Ammon's horn (tissue), 1 donor: Measurements from ENCODE around the gene ZCCHC10.
"Not testable (repeated sequence)": the region's sequence is repeated elsewhere in the genome, so short reads cannot be mapped to it uniquely, and the experiment has no call there.

Experiments
- DNase-seq: peaks from one replicate; pipeline ENCODE4 v3.0.0-alpha.2; 2016; ENCODE audit warnings: low spot score

Gene ZCCHC10

GRCh38 chr5:133025804-133026663 is at the start of gene ZCCHC10:
TSS of gene ZCCHC10 (minus strand) at chr5:133026549. CDS start at chr5:133026537, 12 bp downstream.
- DNase-seq: peak; percentile 95

- no peak for DNase-seq
Observed at GRCh38 chr5:133075572-133076536, 49.5 kb upstream of the ZCCHC10 start.

GRCh38 chr5:133072021-133072420 is 45.7 kb upstream of the ZCCHC10 start:
- DNase-seq: no peak

- DNase-seq: no peak
Observed at GRCh38 chr5:133066045-133066444, 39.7 kb upstream of the ZCCHC10 start.

- no peak for DNase-seq
Observed at GRCh38 chr5:133065471-133065870, 39.1 kb upstream of the ZCCHC10 start.

- no peak for DNase-seq
Observed at GRCh38 chr5:133063965-133064364, 37.6 kb upstream of the ZCCHC10 start.

GRCh38 chr5:133062276-133062675 is 35.9 kb upstream of the ZCCHC10 start:
- DNase-seq: no peak

GRCh38 chr5:133059621-133060020 is 33.3 kb upstream of the ZCCHC10 start:
- DNase-seq: no peak

GRCh38 chr5:133056891-133057290 is 30.5 kb upstream of the ZCCHC10 start:
- DNase-seq: no peak

- no peak for DNase-seq
Observed at GRCh38 chr5:133054697-133055471, 28.5 kb upstream of the ZCCHC10 start.

- no peak for DNase-seq
Observed at GRCh38 chr5:133053448-133053847, 27.1 kb upstream of the ZCCHC10 start.

- peak; percentile 26 for DNase-seq
Observed at GRCh38 chr5:133052317-133053175, 26.2 kb upstream of the ZCCHC10 start.

- DNase-seq: peak; percentile 99
Observed at GRCh38 chr5:133051542-133052316, 25.4 kb upstream of the ZCCHC10 start, which contains the start of gene HSPA4. TSS of gene HSPA4 (plus strand) at chr5:133052013. CDS start at chr5:133052251, 238 bp downstream.

GRCh38 chr5:133051061-133051541 is 24.8 kb upstream of the ZCCHC10 start:
- no peak for DNase-seq

GRCh38 chr5:133050521-133050920 is 24.2 kb upstream of the ZCCHC10 start:
- no peak for DNase-seq

GRCh38 chr5:133049726-133050048 is 23.3 kb upstream of the ZCCHC10 start:
- DNase-seq: no peak

- DNase-seq: no peak
Observed at GRCh38 chr5:133048993-133049725, 22.8 kb upstream of the ZCCHC10 start.

- DNase-seq: no peak
Observed at GRCh38 chr5:133047404-133047803, 21.1 kb upstream of the ZCCHC10 start.

- DNase-seq: not testable (repeated sequence)
Observed at GRCh38 chr5:133046560-133046959, 20.2 kb upstream of the ZCCHC10 start.
